MM.1S (cell line): ENCODE data around the gene MTCH1.

Source experiments
- DNase-seq: peaks from one replicate; pipeline ENCODE4 v3.0.0-alpha.2; 2015
- H2AFZ ChIP-seq: fragments of 300-600 bp; sonication (generic); 2 replicates; pipeline ENCODE4 v1.6.0; 2016; ENCODE audit warnings: antibody characterized with exemption, low read length
- H3F3A ChIP-seq: fragments of 300-600 bp; sonication (generic); 2 replicates; pipeline ENCODE4 v1.6.1; 2016; ENCODE audit warnings: mild to moderate bottlenecking, antibody characterized with exemption, low read length, moderate library complexity, mixed read lengths; ENCODE audit not compliant: insufficient read depth
- H3K27ac ChIP-seq: fragments of 300-600 bp; sonication (generic); 2 replicates; pipeline ENCODE4 v1.5.1; 2016; ENCODE audit warnings: mild to moderate bottlenecking, low read length
- H3K27me3 ChIP-seq: fragments of 300-600 bp; sonication (generic); replicated peaks from 2 replicates; pipeline ENCODE4 v1.6.0; 2016; ENCODE audit warnings: low read length; ENCODE audit not compliant: insufficient read depth
- H3K36me3 ChIP-seq: fragments of 300-600 bp; sonication (generic); replicated peaks from 2 replicates; pipeline ENCODE4 v1.6.1; 2016; ENCODE audit warnings: mild to moderate bottlenecking, low read length, mixed read lengths; ENCODE audit not compliant: insufficient read depth
- H3K4me1 ChIP-seq: fragments of 300-600 bp; sonication (generic); 2 replicates; pipeline ENCODE4 v1.6.1; 2016; ENCODE audit warnings: low read length, mixed read lengths
- H3K4me2 ChIP-seq: fragments of 300-600 bp; sonication (generic); 2 replicates; pipeline ENCODE4 v1.6.0; 2016; ENCODE audit warnings: low read depth, low read length
- H3K4me3 ChIP-seq: fragments of 300-600 bp; sonication (generic); 2 replicates; pipeline ENCODE4 v1.5.1; 2016; ENCODE audit warnings: low read length, mixed read lengths
- H3K79me2 ChIP-seq: fragments of 300-600 bp; sonication (generic); 2 replicates; pipeline ENCODE4 v1.6.1; 2016; ENCODE audit warnings: mixed run types, low read length, mixed read lengths
- H3K9ac ChIP-seq: fragments of 300-600 bp; sonication (generic); 2 replicates; pipeline ENCODE4 v1.6.1; 2016; ENCODE audit warnings: low read length, mixed read lengths
- H3K9me2 ChIP-seq: fragments of 300-600 bp; sonication (generic); replicated peaks from 2 replicates; pipeline ENCODE4 v1.6.1; 2016; ENCODE audit warnings: mild to moderate bottlenecking, low read length, mixed read lengths; ENCODE audit not compliant: insufficient read depth
- H3K9me3 ChIP-seq: fragments of 300-600 bp; sonication (generic); replicated peaks from 2 replicates; pipeline ENCODE4 v1.6.1; 2016; ENCODE audit warnings: mild to moderate bottlenecking, low read length, mixed read lengths; ENCODE audit not compliant: insufficient read depth
- H4K20me1 ChIP-seq: fragments of 300-600 bp; sonication (generic); 2 replicates; pipeline ENCODE4 v1.6.1; 2016; ENCODE audit warnings: mild to moderate bottlenecking, low read length, moderate library complexity, mixed read lengths; ENCODE audit not compliant: insufficient read depth
- CTCF ChIP-seq: fragments of 300-600 bp; sonication (generic); IDR thresholded peaks from 2 replicates; pipeline ENCODE4 v1.5.1; 2016; ENCODE audit warnings: antibody characterized with exemption, low read length, mixed read lengths
- EZH2 ChIP-seq: fragments of 300-600 bp; sonication (generic); optimal IDR thresholded peaks from 2 replicates; pipeline ENCODE3; 2017; ENCODE audit warnings: low read depth, mild to moderate bottlenecking, antibody characterized with exemption, low read length, mixed read lengths
- EZH2phosphoT487 ChIP-seq: fragments of 300-600 bp; sonication (generic); IDR thresholded peaks from 2 replicates; pipeline ENCODE4 v1.6.1; 2018; ENCODE audit warnings: antibody characterized with exemption, low read length

MTCH1 gene

GRCh38 chr6:37027811-37028469 lies 41.9 kb upstream of the MTCH1 start:
- Histone ChIP-seq H2AFZ (no peak overlapping the region), H3K9me2 (no peaks in the 10 kb centered on the region), H3K9ac (no peak overlapping the region), H3K27me3 (no peaks in the 10 kb centered on the region), H3K27ac (no peak overlapping the region), H3F3A (peaks cover 2% of the 10 kb centered on the region), H4K20me1 (no peaks in the 10 kb centered on the region), H3K4me3 (no peak overlapping the region), H3K79me2 (no peaks in the 10 kb centered on the region), H3K4me2 (no peak overlapping the region), H3K9me3 (no peaks in the 10 kb centered on the region), H3K36me3 (no peaks in the 10 kb centered on the region), H3K4me1 (peaks cover 19% of the 10 kb centered on the region)
- DNase-seq, result no peak
- TF ChIP-seq EZH2phosphoT487 (no peak), EZH2 (no peak), CTCF (no peak)

GRCh38 chr6:37027036-37027720 lies 41.2 kb upstream of the MTCH1 start:
- Histone ChIP-seq H3F3A (peaks cover 2% of the 10 kb centered on the region), H3K79me2 (no peaks in the 10 kb centered on the region), H3K27me3 (no peaks in the 10 kb centered on the region), H4K20me1 (no peaks in the 10 kb centered on the region), H3K4me1 (peaks cover 19% of the 10 kb centered on the region), H3K27ac (no peak overlapping the region), H3K9me2 (no peaks in the 10 kb centered on the region), H3K9me3 (no peaks in the 10 kb centered on the region), H2AFZ (no peak overlapping the region), H3K4me2 (no peak overlapping the region), H3K4me3 (no peak overlapping the region), H3K9ac (no peak overlapping the region), H3K36me3 (no peaks in the 10 kb centered on the region)
- DNase-seq, result no peak
- no peak for TF ChIP-seq EZH2phosphoT487

DNA sequence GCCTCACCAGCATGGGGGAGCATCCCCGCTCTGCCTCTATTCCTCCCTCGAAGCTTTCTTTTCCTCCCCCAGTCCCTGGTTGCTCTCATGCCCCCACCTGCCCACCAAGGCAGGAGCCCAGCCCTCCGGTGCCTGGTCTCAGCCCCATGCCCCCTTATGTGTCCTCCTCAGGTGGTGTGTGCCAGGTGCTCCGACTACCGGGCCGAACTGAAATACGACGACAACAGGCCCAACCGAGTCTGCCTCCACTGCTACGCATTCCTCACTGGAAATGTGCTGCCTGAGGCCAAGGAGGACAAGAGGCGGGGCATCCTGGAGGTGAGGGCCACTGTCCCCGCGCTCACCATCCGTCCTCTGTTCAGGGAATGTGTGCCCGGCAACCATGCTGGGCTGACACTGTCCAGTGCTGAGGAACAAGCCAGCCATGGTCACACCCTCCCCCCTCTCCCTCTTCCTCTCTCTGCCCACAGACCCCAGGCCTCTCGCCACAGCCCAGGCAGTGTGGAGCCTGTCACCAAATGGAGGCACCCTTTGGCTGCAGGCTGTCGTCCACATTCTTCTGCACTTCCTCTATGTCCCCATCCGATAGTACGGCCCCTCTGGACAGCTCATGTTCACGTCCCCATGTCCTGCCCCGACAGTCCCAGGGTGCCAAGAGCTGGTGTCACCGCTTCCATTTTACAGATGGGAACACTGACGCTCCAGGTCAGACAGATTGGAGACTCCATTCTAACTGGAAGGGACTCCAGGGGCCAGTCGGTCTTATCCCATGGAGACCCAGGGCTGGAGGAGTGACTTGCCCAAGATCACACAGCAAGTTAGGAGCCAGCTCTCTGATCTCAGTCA lies 39.8 kb upstream of the MTCH1 start:
- peaks cover 23% of the 10 kb centered on the region for H3K4me1 ChIP-seq
- no peaks in the 10 kb centered on the region for H3K9me3 ChIP-seq
- H4K20me1 ChIP-seq, result no peaks in the 10 kb centered on the region
- no peaks in the 10 kb centered on the region for H3K27me3 ChIP-seq
- H3K79me2 ChIP-seq, result no peaks in the 10 kb centered on the region
- no peak overlapping the region for H3K9ac ChIP-seq
- peaks cover 2% of the 10 kb centered on the region for H3F3A ChIP-seq
- no peak overlapping the region for H3K4me2 ChIP-seq
- no peak for DNase-seq
- H2AFZ ChIP-seq, result no peak overlapping the region
- no peak overlapping the region for H3K4me3 ChIP-seq
- H3K36me3 ChIP-seq, result no peaks in the 10 kb centered on the region
- no peak for TF ChIP-seq EZH2phosphoT487
- TF ChIP-seq EZH2, result no peak
- TF ChIP-seq CTCF, result no peak
- H3K27ac ChIP-seq, result no peak overlapping the region
- H3K9me2 ChIP-seq, result no peaks in the 10 kb centered on the region
